Measurements from ENCODE around the gene MOV10L1. TPM values are rescaled to one million over a fixed set of nuclear protein-coding genes. Genes with fewer than 3 reads are reported as not detected.

The MOV10L1 gene
- total RNA-seq, 1 donor from 2014 or later: not detected

GRCh38 chr22:50183141-50183971 lies 93.5 kb downstream of the MOV10L1 start:
- Mint-ChIP-seq H3K4me1 (peaks cover 28% of the 10 kb centered on the region), H3K4me3 (peak overlapping the region; percentile 19), H3K27me3 (peaks cover 9% of the 10 kb centered on the region), H3K36me3 (ENCODE audit: low read depth) (peaks cover 2% of the 10 kb centered on the region), H3K27ac (no peak overlapping the region), H3K9me3 (no peaks in the 10 kb centered on the region)
- DNase-seq (no peak), ATAC-seq (ENCODE audit: low read depth) (no peak)
- TF ChIP-seq, protein P1, sequence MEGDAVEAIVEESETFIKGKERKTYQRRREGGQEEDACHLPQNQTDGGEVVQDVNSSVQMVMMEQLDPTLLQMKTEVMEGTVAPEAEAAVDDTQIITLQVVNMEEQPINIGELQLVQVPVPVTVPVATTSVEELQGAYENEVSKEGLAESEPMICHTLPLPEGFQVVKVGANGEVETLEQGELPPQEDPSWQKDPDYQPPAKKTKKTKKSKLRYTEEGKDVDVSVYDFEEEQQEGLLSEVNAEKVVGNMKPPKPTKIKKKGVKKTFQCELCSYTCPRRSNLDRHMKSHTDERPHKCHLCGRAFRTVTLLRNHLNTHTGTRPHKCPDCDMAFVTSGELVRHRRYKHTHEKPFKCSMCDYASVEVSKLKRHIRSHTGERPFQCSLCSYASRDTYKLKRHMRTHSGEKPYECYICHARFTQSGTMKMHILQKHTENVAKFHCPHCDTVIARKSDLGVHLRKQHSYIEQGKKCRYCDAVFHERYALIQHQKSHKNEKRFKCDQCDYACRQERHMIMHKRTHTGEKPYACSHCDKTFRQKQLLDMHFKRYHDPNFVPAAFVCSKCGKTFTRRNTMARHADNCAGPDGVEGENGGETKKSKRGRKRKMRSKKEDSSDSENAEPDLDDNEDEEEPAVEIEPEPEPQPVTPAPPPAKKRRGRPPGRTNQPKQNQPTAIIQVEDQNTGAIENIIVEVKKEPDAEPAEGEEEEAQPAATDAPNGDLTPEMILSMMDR (IDR thresholded peaks at IDR 0.05): no peak
- ChIA-PET POLR2A (interaction anchor here (0.6 to 1.2 kb wide), 2 partner anchors 9 to 171 kb away, joined by 3 to 5 read pairs; partner anchors contain the start of gene IL17REL), CTCF (no interaction called here)
- intact Hi-C loops (cut with micrococcal nuclease): no loop called here

DNA sequence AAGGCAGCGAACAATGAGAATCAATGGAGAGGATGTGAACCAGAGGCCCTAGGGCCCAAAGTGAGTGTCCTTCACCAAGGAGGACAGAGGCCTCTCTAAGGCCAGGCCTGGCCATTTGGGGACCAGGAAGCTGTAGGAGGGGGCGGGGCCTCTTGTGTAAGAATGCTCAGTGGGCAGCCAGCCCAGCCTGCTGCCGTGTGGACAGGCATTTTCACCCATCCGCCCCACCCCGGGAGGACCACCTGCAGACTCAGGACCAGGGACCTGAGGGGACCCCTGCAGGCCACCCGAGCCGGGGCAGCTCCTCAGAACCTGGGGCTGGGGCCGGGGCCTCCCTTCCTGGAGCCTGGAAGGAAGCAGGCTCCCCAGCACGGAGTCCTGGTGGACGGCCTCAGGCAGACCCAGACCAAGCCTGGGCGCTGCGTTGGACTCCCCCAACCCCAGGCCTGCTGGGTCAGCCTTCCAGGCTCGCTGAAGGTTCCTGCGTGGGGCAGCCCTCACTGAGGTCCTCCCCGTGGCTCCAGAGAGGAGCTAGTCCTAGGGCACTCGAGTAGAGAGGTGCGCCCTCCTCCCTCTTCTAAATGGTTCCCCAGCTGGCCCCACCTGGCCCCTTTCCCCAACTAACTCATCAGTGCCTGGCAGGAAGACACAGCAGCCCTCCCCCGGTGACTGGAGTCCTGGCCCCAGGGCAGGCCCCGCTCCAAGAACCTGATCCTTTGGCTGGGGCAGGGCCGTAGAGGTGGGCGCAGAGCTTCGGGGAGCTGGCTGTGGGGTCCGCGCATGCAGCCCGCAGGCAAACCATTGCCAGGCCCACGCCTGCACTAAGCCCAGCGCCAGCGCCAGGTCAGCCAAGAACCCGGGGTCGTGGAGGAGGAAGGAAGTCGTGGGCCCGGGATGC lies 94.4 kb downstream of the MOV10L1 start:
- no peak overlapping the region for H3K27ac Mint-ChIP-seq
- CTCF ChIA-PET: no interaction called here
- peak overlapping the region; percentile 78 for H3K4me3 Mint-ChIP-seq
- no peak for ATAC-seq (ENCODE audit: low read depth)
- H3K9me3 Mint-ChIP-seq: no peaks in the 10 kb centered on the region
- peaks cover 2% of the 10 kb centered on the region for H3K36me3 Mint-ChIP-seq (ENCODE audit: low read depth)
- TF ChIP-seq, protein P1 (IDR thresholded peaks at IDR 0.05): no peak
- DNase-seq: no peak
- peaks cover 9% of the 10 kb centered on the region for H3K27me3 Mint-ChIP-seq
- intact Hi-C loops (cut with micrococcal nuclease): loop anchor here (2.0 kb wide), 1 partner anchor 17 kb away; the partner anchor contains the start of gene SELENOO
- H3K4me1 Mint-ChIP-seq: peaks cover 37% of the 10 kb centered on the region
- POLR2A ChIA-PET: interaction anchor here (0.6 to 1.2 kb wide), 2 partner anchors 8 to 172 kb away, joined by 3 to 5 read pairs; partner anchors contain the start of gene IL17REL

- POLR2A ChIA-PET: interaction anchor here (0.6 to 1.2 kb wide), 4 partner anchors 8 to 66 kb away, joined by 3 to 5 read pairs (median 4); partner anchors contain the start of gene HDAC10
- Mint-ChIP-seq H3K4me3 (peak overlapping the region; percentile 78), H3K9me3 (no peaks in the 10 kb centered on the region), H3K27me3 (peaks cover 4% of the 10 kb centered on the region), H3K27ac (no peak overlapping the region), H3K36me3 (ENCODE audit: low read depth) (peaks cover 2% of the 10 kb centered on the region), H3K4me1 (peaks cover 39% of the 10 kb centered on the region)
- CTCF ChIA-PET: no interaction called here
- ATAC-seq (ENCODE audit: low read depth) (no peak), DNase-seq (no peak)
- TF ChIP-seq, protein P1 (IDR thresholded peaks at IDR 0.05): no peak
- intact Hi-C loops (cut with micrococcal nuclease): loop anchor here (1.0 to 2.0 kb wide), 2 partner anchors 12 to 16 kb away; partner anchors contain the start of gene SELENOO
Measured at GRCh38 chr22:50184902-50185374, 95.1 kb downstream of the MOV10L1 start.

DNA sequence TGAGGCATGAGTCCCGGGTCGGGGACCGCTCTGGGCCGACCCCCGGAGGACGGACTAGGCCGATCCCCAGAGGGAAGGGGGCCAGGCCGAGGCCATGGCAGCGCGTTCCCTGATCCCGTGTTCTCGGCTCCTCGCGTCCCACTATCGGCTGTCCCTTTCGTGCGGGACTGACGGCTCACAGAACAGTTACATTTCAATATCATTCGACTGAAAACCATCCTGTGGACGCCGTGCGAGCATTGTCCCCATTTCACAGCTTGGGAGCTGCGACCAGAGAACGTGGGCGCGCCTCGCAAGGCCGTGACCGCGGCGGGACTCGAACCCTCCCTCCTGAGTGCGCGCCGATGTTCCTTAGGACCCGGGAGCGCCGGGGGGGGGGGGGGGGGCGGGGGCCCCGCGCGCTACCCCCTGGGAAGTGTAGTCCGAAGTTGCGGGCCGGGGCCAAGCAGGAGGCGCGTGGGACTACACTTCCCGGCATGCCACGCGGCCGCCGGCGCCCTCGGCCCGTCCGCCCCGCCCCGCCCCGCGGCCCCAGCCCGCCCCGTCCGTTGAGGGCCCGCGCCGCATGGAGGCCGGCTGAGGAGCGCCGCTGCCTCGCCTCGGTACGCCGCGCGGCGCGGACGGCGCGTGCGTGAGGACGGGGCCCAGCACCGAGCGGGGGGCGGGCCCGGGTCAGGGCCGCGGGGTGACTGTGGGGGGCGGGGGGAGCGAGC lies 95.7 kb downstream of the MOV10L1 start, which contains the start of gene TRABD:
TRABD (plus strand) TSS at position 539 of the 713 bp plus-strand sequence. CDS start 7,148 bp downstream, outside the sequence.
- peak within 1 kb of the TSS; percentile 84 for H3K27ac Mint-ChIP-seq
- ChIA-PET CTCF (no interaction called here), POLR2A (interaction anchor here (0.6 kb wide), 3 partner anchors 22 to 65 kb away, joined by 3 to 5 read pairs (median 4); partner anchors contain the start of gene HDAC10)
- TF ChIP-seq, protein P1 (IDR thresholded peaks at IDR 0.05): no peak
- ATAC-seq (ENCODE audit: low read depth) (peak; percentile 59), DNase-seq (peak; percentile 87)
- peaks cover 2% of the 10 kb centered on the region for H3K27me3 Mint-ChIP-seq
- H3K4me3 Mint-ChIP-seq: peak within 1 kb of the TSS; percentile 93
- H3K9me3 Mint-ChIP-seq: no peaks in the 10 kb centered on the region
- intact Hi-C loops (cut with micrococcal nuclease): loop anchor here (1.0 to 2.0 kb wide), 2 partner anchors 12 to 15 kb away; partner anchors contain the start of gene SELENOO
- peaks cover 3% of the 10 kb centered on the region for H3K36me3 Mint-ChIP-seq (ENCODE audit: low read depth)
- H3K4me1 Mint-ChIP-seq: peaks cover 42% of the 10 kb centered on the region
